A673 (cell line): ENCODE measurements around the gene SLU7. TPM values are rescaled to one million over a fixed set of nuclear protein-coding genes. Genes with fewer than 3 reads are reported as not detected.

ENCODE experiments used
- BruUV-seq: library from RNA; stranded (reverse); fragments of 400-500 nt; replicated peaks from 2 replicates; lab custom pipeline; 2021; lab: Mats Ljungman, UMichigan
- CTCF ChIA-PET: fragments of 300-600 bp; sonication (Branson Sonifier 250); formaldehyde crosslinking; loops from one replicate; lab custom pipeline; 2022; ENCODE audit warnings: antibody characterized with exemption; lab: Charles Lee
- POLR2A ChIA-PET: fragments of 300-600 bp; sonication (Branson Sonifier 250); formaldehyde crosslinking; loops from one replicate; lab custom pipeline; 2022; ENCODE audit warnings: antibody characterized with exemption; ENCODE audit not compliant: low non-redundant PET; lab: Charles Lee
- DNase-seq: peaks from one replicate; pipeline ENCODE4 v3.0.0-alpha.2; 2015; ENCODE audit warnings: low spot score
- H3K27ac ChIP-seq: fragments of 200-600 bp; sonication (generic); 2 replicates; pipeline ENCODE4 v1.5.1; 2016; ENCODE audit warnings: mixed run types, low read depth, mild to moderate bottlenecking, mixed read lengths, antibody characterized with exemption, low read length; ENCODE audit not compliant: poor library complexity, severe bottlenecking
- H3K27me3 ChIP-seq: fragments of 200-600 bp; sonication (generic); replicated peaks from 2 replicates; pipeline ENCODE4 v1.6.1; 2017; ENCODE audit warnings: mixed run types, low read depth, mild to moderate bottlenecking, mixed read lengths, antibody characterized with exemption, low read length; ENCODE audit not compliant: insufficient read depth, poor library complexity
- H3K36me3 ChIP-seq: fragments of 200-600 bp; sonication (generic); 2 replicates; pipeline ENCODE4 v1.6.1; 2016; ENCODE audit warnings: mixed run types, mild to moderate bottlenecking, mixed read lengths, antibody characterized with exemption, low read length; ENCODE audit not compliant: insufficient read depth, poor library complexity, severe bottlenecking
- H3K4me1 ChIP-seq: fragments of 200-600 bp; sonication (generic); 2 replicates; pipeline ENCODE4 v1.6.1; 2017; ENCODE audit warnings: mixed run types, mild to moderate bottlenecking, mixed read lengths, antibody characterized with exemption, low read length; ENCODE audit not compliant: insufficient read depth, poor library complexity, severe bottlenecking
- H3K4me3 ChIP-seq: fragments of 200-600 bp; sonication (generic); 2 replicates; pipeline ENCODE4 v1.5.1; 2016; ENCODE audit warnings: low read depth, mixed run types, mild to moderate bottlenecking, mixed read lengths, low read length; ENCODE audit not compliant: poor library complexity, severe bottlenecking
- H3K9me3 ChIP-seq: fragments of 200-600 bp; sonication (generic); 2 replicates; pipeline ENCODE4 v1.6.1; 2016; ENCODE audit warnings: mixed run types, low read depth, mild to moderate bottlenecking, mixed read lengths, antibody characterized with exemption, low read length; ENCODE audit not compliant: poor library complexity, severe bottlenecking
- CTCF ChIP-seq: fragments of 300-800, 200-600 bp; sonication (generic); conservative IDR thresholded peaks from 2 replicates; pipeline ENCODE4 v1.5.1; 2017; ENCODE audit warnings: low read depth, mild to moderate bottlenecking, antibody characterized with exemption, low read length, moderate library complexity, mixed read lengths
- EZH2 ChIP-seq: fragments of 200-600 bp; sonication (generic); IDR thresholded peaks from 2 replicates; pipeline ENCODE4 v1.6.1; 2017; ENCODE audit warnings: borderline replicate concordance, low read depth, mild to moderate bottlenecking, mixed read lengths, antibody characterized with exemption, low read length; ENCODE audit not compliant: poor library complexity, severe bottlenecking
- intact Hi-C: fragments of 100-400 bp; cut with micrococcal nuclease; formaldehyde crosslinking; loops from one replicate; pipeline ENCODE4 v1.10.0; 2022; ENCODE audit not compliant: unreplicated experiment
- total RNA-seq: library from RNA; stranded (reverse); gene quantifications from 2 replicates; pipeline ENCODE4 v1.2.3, GENCODE V29; 2021

Gene SLU7
- total RNA-seq, 1 experiment from 2014 or later = 37.4 TPM

GRCh38 chr5:160450164-160450932, 31.5 kb upstream of the SLU7 start:
- Histone ChIP-seq H3K4me1 (no peaks in the 10 kb centered on the region), H3K36me3 (no peaks in the 10 kb centered on the region), H3K9me3 (no peaks in the 10 kb centered on the region), H3K27ac (no peak overlapping the region), H3K27me3 (peaks cover 14% of the 10 kb centered on the region), H3K4me3 (no peak overlapping the region)
- DNase-seq = no peak
- ChIA-PET POLR2A (no interaction called here), CTCF (no interaction called here)
- TF ChIP-seq CTCF = no peak
- TF ChIP-seq EZH2 = no peak
- BruUV-seq = no TSS peak
- intact Hi-C loops = no loop called here

- H3K36me3 ChIP-seq = no peaks in the 10 kb centered on the region
- TF ChIP-seq EZH2 (no peak), CTCF (no peak)
- no peak overlapping the region for H3K4me3 ChIP-seq
- ChIA-PET CTCF (no interaction called here), POLR2A (no interaction called here)
- H3K27me3 ChIP-seq = peaks cover 10% of the 10 kb centered on the region
- DNase-seq = no peak
- H3K27ac ChIP-seq = no peak overlapping the region
- intact Hi-C loops = no loop called here
- no peaks in the 10 kb centered on the region for H3K4me1 ChIP-seq
- no peaks in the 10 kb centered on the region for H3K9me3 ChIP-seq
- no TSS peak for BruUV-seq
Observed at GRCh38 chr5:160449458-160449857, 30.6 kb upstream of the SLU7 start.

GRCh38 chr5:160448886-160449285, 30.0 kb upstream of the SLU7 start:
- Histone ChIP-seq H3K4me1 (no peaks in the 10 kb centered on the region), H3K36me3 (no peaks in the 10 kb centered on the region), H3K9me3 (no peaks in the 10 kb centered on the region), H3K4me3 (no peak overlapping the region), H3K27ac (no peak overlapping the region), H3K27me3 (peaks cover 9% of the 10 kb centered on the region)
- TF ChIP-seq CTCF (no peak), EZH2 (no peak)
- CTCF ChIA-PET = no interaction called here
- no peak for DNase-seq
- POLR2A ChIA-PET = no interaction called here
- BruUV-seq = no TSS peak
- intact Hi-C loops = no loop called here
